ENCODE measurements around the gene RTN4R. TPM values are rescaled to one million over a fixed set of nuclear protein-coding genes. Genes with fewer than 3 reads are reported as not detected.

Gene RTN4R
- total RNA-seq, 1 experiment from 2014 or later = 12.2 TPM

DNA sequence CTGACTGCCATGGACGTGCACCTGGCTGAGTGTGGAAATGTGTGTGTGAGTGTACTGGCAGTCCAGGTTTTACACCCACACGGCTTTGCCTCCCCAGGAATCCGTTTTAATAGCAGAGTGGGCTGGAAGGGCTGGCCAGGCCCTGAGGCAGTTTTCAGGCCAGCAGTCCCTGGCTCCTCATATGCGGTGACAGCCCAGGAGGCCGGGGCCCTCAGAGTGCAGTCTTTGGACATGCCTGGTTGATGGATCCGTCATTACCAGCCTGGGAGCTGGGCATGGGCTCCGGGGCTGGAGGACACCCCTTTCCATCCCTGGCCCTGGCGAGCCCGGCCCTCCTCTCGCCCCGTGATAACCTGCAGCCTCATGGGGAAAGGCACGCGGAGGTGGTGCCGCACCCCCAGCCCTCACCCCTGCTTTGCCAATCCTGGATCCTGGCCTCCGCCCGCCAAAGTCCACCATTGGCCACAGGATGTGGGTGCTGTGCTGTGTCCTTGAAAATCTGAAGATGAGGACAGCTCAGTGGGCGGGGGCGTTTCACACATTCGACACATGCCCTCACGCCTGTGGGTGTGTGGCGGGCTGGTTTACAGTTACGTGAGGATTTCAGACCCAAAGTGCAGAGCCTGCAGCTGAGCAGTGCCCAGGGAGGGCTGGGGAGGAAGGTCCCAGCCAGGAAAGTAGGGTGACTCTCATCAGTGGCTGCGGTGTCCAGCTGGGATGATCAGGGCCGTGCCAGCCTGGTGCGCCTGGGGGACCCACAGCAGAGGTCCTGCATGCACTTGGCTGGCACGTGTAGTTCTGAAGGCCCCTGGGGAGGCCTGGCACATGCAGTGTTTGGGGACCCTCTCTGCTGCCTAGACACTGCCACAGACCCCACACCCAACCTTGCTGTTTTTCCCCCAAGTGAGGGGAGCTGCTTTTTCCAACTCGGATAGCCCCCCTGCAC, 55.1 kb downstream of the RTN4R start:
- POLR2A ChIA-PET (ENCODE audit: unreplicated experiment) = no interaction called here
- H3K9ac ChIP-seq (ENCODE audit: low read length) = no peak overlapping the region

DNA sequence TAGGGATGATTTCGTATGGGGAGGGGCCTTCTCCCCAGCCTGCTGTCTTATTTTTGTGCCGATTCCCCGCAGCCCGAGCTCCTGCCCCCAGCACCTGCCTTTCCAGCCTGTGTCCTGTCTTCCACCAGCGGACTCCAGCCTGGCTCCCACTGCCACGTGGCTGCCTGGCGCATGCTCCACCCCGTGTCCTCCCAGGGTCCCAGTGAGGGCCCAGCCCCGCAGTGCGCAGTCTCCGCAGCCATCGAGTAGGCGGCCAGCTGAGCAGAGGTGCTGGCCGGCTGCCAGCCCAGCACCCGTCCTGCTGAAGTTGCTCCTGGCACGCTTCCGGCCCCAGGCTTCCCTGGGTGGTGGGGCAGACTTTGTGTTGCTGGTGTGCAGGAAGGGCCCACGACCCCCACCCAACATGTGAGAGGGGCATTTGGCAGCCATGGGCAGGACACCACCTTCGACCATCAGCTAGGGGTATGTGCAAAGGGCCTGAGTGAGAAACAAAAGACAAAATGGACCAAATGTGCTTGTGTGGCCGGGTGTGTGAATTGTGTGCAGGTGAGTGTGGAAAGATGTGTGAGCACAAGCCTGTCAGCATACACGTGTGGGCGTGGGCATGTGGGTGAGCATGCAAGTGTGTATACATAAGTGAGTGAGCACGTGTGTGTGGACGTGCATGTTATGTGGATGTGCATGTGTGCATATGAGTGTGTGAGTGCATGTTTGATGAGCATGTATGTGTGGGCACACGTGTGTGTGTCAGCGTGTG, 55.9 kb downstream of the RTN4R start:
- Histone ChIP-seq H3K27me3 (ENCODE audit: low read length) (no peaks in the 10 kb centered on the region), H2AFZ (ENCODE audit: low read length) (no peak overlapping the region), H3K9me2 (replicated peaks; ENCODE audit: low read length) (no peaks in the 10 kb centered on the region), H3K4me2 (ENCODE audit: low read length) (no peak overlapping the region), H4K20me1 (ENCODE audit: low read length) (no peaks in the 10 kb centered on the region), H3K27ac (ENCODE audit: low read length) (no peak overlapping the region), H3K36me3 (ENCODE audit: low read depth, low read length) (no peaks in the 10 kb centered on the region), H3F3A (ENCODE audit: low read length, unreplicated experiment) (no peaks in the 10 kb centered on the region), H3K9ac (ENCODE audit: low read length) (no peak overlapping the region), H3K4me1 (ENCODE audit: insufficient read depth, low read length) (peaks cover 2% of the 10 kb centered on the region; the same call in 1 of the 2 replicates), H3K9me3 (ENCODE audit: low read length) (no peaks in the 10 kb centered on the region), H3K79me2 (ENCODE audit: low read length) (no peaks in the 10 kb centered on the region), H3K4me3 (ENCODE audit: low read length) (no peak overlapping the region)
- ATAC-seq = no peak
- ChIA-PET CTCF (no interaction called here), POLR2A (ENCODE audit: unreplicated experiment) (no interaction called here)
- intact Hi-C loops (cut with micrococcal nuclease) = no loop called here
- TF ChIP-seq EZH2phosphoT487 (IDR thresholded peaks at IDR 0.05; ENCODE audit: borderline replicate concordance, low read length) = no peak
- TF ChIP-seq EZH2 (IDR thresholded peaks at IDR 0.05; ENCODE audit: low read length, unreplicated experiment) = no peak
- TF ChIP-seq, protein P1, sequence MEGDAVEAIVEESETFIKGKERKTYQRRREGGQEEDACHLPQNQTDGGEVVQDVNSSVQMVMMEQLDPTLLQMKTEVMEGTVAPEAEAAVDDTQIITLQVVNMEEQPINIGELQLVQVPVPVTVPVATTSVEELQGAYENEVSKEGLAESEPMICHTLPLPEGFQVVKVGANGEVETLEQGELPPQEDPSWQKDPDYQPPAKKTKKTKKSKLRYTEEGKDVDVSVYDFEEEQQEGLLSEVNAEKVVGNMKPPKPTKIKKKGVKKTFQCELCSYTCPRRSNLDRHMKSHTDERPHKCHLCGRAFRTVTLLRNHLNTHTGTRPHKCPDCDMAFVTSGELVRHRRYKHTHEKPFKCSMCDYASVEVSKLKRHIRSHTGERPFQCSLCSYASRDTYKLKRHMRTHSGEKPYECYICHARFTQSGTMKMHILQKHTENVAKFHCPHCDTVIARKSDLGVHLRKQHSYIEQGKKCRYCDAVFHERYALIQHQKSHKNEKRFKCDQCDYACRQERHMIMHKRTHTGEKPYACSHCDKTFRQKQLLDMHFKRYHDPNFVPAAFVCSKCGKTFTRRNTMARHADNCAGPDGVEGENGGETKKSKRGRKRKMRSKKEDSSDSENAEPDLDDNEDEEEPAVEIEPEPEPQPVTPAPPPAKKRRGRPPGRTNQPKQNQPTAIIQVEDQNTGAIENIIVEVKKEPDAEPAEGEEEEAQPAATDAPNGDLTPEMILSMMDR (conservative IDR thresholded peaks at IDR 0.05; ENCODE audit: low read depth, low read length) = no peak
- DNase-seq = no peak
- BruUV-seq (replicated peaks) = no TSS peak

More for the DNA sequence above, 55.1 kb downstream of the RTN4R start:
- Histone ChIP-seq H4K20me1 (ENCODE audit: low read length) (no peaks in the 10 kb centered on the region), H3K79me2 (ENCODE audit: low read length) (no peaks in the 10 kb centered on the region), H2AFZ (ENCODE audit: low read length) (no peak overlapping the region), H3K4me2 (ENCODE audit: low read length) (no peak overlapping the region), H3F3A (ENCODE audit: low read length, unreplicated experiment) (no peaks in the 10 kb centered on the region), H3K4me3 (ENCODE audit: low read length) (no peak overlapping the region), H3K4me1 (ENCODE audit: insufficient read depth, low read length) (no peaks in the 10 kb centered on the region), H3K27me3 (ENCODE audit: low read length) (no peaks in the 10 kb centered on the region), H3K27ac (ENCODE audit: low read length) (no peak overlapping the region), H3K9me3 (ENCODE audit: low read length) (no peaks in the 10 kb centered on the region), H3K36me3 (ENCODE audit: low read depth, low read length) (no peaks in the 10 kb centered on the region), H3K9me2 (replicated peaks; ENCODE audit: low read length) (no peaks in the 10 kb centered on the region)
- BruUV-seq (replicated peaks) = no TSS peak
- DNase-seq (no peak), ATAC-seq (no peak)
- TF ChIP-seq EZH2 (IDR thresholded peaks at IDR 0.05; ENCODE audit: low read length, unreplicated experiment) = no peak
- no peak for TF ChIP-seq EZH2phosphoT487 (IDR thresholded peaks at IDR 0.05; ENCODE audit: borderline replicate concordance, low read length)
- CTCF ChIA-PET = no interaction called here
- intact Hi-C loops (cut with micrococcal nuclease) = no loop called here

DNA sequence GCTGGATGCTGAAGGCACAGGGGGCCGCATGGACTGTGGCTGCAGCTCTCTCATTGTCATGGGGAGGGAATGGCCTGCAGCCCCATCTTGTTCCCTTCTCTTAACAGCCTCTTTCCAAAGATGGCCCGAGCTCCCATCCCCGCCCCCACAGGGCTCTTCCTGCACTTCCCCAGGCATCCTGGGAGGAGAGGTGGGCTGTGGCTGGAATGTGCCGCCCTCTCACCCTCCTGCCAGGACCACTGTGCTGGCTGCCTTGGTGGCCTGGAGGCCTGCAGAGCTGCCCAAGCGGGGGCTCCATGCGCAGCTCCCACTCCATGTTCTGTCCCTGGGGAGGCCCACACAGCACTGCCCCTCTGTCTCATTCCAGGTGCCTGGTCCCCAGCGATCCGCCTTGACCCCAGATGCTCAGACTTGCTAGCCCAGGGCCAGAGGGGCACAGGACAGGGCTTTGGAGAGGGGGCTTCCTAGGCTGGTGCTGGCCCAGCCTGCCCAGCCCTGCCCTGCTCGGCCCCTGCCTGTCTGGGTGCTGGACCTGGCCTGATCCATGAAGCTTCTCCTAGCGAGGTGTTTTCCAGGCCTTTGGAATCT, 56.6 kb downstream of the RTN4R start:
- BruUV-seq (replicated peaks) = no TSS peak
- ATAC-seq = no peak
- H3K27ac ChIP-seq (ENCODE audit: low read length) = no peak overlapping the region
- H3K79me2 ChIP-seq (ENCODE audit: low read length) = no peaks in the 10 kb centered on the region
- ChIA-PET POLR2A (ENCODE audit: unreplicated experiment) (no interaction called here), CTCF (no interaction called here)
- no peak overlapping the region for H3K9ac ChIP-seq (ENCODE audit: low read length)
- peaks cover 6% of the 10 kb centered on the region; the same call in 1 of the 2 replicates for H3K4me1 ChIP-seq (ENCODE audit: insufficient read depth, low read length)
- TF ChIP-seq EZH2 (IDR thresholded peaks at IDR 0.05; ENCODE audit: low read length, unreplicated experiment) = no peak
- TF ChIP-seq, protein P1 (conservative IDR thresholded peaks at IDR 0.05; ENCODE audit: low read depth, low read length) = no peak
- no peak overlapping the region for H3K4me2 ChIP-seq (ENCODE audit: low read length)
- no peaks in the 10 kb centered on the region for H3K27me3 ChIP-seq (ENCODE audit: low read length)
- intact Hi-C loops (cut with micrococcal nuclease) = no loop called here
- H3K9me3 ChIP-seq (ENCODE audit: low read length) = no peaks in the 10 kb centered on the region
- no peaks in the 10 kb centered on the region for H3F3A ChIP-seq (ENCODE audit: low read length, unreplicated experiment)
- no peaks in the 10 kb centered on the region for H3K36me3 ChIP-seq (ENCODE audit: low read depth, low read length)
- H2AFZ ChIP-seq (ENCODE audit: low read length) = no peak overlapping the region
- no peaks in the 10 kb centered on the region for H3K9me2 ChIP-seq (replicated peaks; ENCODE audit: low read length)
- H4K20me1 ChIP-seq (ENCODE audit: low read length) = no peaks in the 10 kb centered on the region
- no peak overlapping the region for H3K4me3 ChIP-seq (ENCODE audit: low read length)
- DNase-seq = no peak

Measured in PC-3 (cell line).